T-helper 9 cell (primary cell): Measurements from ENCODE around the gene ENG.
"Not testable (repeated sequence)": the region's sequence is repeated elsewhere in the genome, so short reads cannot be mapped to it uniquely, and the experiment has no call there.

Experiments used
- DNase-seq: peaks from one replicate; pipeline ENCODE4 v3.0.0-alpha.2; 2020
- total RNA-seq, 2 donors: gene quantifications; one replicate each; lab custom pipeline; 2026; lab: John Stamatoyannopoulos, UW

ENG gene
- total RNA-seq: 2.9 to 6.3 reads per million in 2 donors

DNA sequence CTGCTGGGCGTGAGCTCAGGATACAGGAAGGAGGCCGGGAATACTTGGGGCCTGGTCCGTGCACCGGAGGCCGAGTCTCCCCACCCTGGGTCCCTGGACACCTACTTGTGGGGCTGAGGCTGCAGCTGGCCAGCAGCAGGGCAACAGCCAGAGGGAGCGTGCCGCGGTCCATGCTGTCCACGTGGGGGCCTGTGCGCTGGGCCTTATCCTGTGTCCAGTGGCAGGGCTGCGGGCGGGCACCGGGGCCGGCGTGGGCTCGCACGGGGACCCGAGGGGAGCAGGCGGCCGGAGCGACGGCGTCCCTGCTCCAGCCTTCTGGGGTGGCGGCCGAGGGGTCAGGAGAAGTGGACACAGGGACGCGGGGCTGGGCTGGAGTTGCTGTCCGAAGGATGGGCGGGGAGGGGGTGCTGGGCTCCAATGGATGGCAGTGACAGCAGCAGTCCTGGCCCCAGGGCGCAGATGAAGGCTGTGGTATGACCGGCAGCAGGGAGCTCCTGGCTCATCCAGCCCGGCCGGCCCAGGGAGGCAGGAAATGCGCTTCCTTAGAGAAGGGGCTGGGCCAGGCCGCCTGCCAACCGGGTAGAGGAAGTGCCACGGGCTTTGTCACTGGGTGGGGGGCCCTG, at the start of gene ENG:
ENG (minus strand) TSS at position 475 of the 623 bp plus-strand sequence; CDS start at position 172, 303 bp downstream.
- DNase-seq: no peak

DNA sequence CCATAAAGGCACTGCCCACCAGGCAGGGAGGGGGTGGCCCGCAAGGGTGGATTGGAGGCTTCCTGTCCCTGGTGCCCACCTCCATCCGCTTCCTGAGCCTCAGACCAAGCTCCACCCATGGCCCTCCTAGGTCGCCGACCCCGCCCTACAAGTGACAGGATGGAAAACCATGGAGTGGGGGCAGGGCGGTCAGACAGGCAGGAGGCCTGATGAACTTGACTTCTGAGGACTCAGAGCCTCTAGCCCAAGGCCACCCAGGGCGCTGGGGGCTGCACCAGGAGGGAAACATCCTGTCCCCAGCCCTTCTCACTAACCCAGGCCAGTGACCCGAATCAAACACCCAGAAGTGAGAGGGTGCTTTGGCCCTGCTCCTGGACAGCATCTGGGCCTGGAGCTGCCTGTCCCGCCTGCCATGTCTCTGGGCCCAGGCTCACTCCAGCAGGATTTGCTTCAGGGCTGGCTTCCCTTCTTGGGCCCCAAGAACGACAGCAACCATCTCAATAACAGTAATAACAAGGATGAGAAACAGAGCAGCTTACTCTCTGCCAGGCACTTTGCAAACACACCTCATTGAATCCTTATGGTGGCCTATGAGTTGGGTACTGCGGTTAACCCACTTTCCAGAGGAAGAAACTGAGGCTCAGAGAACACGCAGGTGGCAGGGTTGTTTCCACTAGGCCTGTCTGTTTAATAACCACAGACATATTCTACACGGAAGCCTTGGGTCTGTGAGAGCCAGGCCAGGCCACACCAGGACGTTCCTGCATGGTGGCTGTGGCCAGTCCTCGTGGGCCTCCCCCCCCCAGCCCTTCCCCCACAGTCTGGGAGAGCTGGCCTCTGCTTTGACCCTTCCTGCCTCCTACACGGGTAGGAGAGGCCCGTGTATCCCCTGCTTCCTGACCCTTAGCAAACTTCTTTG, 49.4 kb upstream of the ENG start:
- peak; percentile 56 for DNase-seq

DNA sequence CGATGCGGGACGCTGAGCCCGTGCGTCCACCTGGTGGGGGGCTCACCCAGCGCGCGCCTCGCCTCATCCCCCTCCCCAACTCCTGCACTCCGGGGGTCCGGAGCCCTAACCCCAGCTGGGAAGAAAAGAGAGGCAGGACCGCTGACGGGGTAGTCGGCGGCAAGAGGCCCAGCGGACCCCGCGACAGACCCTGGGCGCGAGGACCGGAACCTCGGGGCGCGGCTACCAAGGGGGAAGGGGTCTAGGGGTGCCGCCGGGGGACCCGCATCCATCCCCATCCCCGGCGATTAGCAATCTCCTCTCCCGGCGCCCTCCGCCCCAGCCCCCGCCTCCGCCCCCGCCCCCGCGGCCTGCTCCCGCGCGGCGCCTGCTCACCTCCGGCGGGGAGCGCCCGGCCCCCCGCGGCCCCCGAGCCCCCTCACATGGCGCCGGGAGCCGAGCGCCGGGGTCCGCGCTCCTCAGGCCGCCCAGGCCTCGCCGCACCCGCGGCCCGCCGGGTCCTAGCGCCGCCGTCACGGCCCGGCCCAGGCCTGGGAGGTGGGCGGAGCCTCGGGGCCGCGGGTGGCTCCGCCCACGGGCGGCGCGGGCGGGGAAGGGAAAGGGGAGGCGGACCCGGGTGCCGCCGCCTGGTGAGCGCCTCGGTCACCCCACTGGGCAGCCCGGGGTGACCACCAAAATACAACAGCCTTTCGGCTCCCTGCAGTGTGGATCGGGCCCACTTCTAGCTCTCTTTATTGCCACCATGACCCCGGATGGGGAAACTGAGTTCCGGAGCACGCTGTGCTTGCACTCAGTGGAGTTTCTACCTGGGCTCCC, 44.9 kb upstream of the ENG start, which contains the start of gene ST6GALNAC6:
ST6GALNAC6 (minus strand) TSS at position 476 of the 816 bp plus-strand sequence. CDS start 1,622 bp downstream, outside the sequence.
- DNase-seq: peak; percentile 64

DNA sequence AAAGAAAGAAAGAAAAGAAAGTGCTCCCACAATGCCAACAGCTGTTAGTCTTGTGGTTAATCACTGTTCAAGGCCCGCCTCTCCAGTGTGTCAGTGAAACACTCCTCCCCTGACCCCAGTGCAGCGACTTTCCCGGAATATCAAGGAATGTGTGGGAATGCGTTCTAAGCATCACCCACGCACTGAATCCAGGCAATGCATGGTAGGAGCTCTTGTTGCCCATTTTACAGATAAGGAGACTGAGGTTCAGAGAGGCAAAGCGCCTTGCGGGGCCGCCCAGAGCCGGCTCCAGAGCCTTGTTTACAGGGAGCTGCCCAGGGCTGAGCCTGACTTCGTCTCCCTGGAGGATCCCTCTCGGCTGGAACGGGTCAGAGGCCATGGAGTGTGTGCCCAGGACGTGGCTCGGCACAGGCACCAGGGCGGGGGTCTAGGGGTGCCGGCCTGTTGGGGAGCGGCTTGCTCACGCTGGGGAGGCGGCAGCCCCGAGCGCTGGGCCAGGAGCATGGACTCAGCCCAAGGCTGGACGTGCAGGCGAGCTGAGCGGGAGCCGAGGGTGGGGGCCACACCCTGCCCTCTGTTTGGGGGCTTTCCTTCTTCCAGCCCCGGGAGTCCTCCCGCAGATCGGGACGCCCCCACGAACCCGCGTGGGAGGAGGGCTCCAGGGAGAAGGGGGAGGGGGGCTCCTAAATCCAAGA, 44.1 kb upstream of the ENG start:
- no peak for DNase-seq

DNA sequence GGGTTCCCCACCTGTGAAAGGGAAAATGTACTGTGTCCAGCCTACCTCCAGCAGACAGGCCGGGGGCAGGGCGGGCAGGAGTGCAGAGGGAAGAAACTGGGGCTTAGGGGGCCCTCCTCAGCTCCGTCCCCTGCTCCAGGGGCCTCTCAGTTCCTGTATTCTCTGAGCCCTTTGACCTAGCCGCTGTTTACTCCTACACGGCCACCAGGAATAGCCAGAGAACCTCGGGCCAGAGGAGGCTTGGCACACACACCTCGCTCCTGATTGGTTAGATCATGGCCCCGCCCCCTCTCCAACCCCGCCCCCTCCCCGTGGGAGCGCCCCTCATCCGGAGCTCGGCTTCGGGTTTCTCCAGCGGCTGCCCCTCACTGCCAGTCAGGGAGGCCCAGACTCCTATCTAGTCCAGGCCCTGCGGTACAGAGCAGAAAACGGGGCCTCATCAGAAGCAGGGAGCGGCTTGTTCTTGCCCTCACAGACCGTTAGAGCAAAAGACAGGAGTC, 42.8 kb upstream of the ENG start:
- DNase-seq: no peak

DNA sequence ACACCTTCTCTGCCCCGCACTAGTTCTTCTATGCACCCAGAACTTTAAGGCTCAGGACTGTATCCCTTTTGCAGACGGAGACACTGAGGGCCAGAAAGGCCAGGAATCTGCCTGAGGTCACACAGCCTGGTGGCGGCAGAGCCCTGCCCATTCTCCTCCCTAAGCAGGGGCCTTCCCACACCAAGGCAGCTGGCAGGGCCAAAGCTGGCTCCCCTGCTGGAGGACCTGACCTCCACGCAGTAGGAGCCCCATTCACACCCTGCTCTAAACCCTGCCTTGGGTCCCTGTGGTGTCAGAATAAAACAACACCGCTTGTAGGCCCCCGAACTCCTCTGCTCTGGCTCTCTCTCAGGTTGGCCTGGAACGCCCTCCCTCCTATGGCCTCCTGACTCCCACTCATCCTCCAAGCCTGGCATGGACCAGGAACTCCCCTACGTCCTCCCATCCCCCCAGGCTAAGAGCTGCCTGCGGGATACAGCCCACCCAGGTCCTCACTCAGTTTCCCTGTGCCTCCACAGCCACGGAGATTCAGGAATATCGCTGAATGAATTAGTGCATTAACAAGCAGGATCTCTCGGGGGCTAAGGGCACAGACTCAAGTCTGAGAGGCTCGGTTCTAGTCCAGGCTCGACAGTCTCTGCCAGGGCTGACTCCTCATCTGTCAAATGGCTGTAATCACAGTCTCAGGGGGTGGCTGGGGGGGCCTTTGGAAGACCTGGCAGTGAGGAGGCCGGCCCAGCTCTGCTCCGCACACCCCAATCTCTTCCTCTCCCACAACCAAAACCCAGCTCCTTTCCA, 42.1 kb upstream of the ENG start:
- DNase-seq: no peak

DNA sequence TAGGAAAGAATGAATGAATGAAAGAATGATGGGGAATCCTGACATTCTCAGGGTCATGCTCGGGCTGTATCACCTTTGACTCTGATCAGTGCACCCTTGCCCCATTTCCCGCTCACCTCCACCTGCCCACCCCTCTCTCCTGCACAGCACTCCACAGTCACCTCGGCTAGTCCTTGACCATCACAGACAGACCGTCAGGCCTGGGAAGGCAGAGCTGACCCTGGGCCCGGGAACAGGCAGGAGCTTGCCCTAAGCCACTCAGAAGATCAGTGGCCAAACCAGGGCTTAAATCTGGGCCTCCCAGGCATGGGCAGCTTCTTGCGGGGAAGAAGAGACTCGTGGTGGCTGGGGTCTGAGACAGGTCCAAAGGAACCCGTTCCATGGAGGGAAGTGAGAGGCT, 41.4 kb upstream of the ENG start:
- DNase-seq: no peak

DNA sequence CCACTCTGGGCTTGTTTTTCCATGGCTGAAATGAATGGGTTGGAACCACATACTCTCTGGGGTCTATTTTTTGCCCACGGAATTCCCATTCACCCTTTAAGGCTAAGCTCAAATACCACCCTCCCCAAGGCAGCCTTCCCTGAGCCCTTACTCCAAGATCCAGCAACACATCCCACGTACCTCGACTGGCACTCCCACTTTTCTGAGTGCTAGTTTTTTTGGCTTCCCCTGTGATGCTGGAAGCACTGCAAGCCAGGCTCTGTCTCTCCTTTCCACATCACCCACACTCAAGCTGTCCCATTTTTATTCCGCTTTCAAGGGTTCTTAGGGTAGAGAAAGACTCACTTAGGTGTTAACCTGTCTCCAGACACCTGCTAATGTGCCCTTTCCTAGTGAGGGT, 38.9 kb upstream of the ENG start:
- no peak for DNase-seq

DNA sequence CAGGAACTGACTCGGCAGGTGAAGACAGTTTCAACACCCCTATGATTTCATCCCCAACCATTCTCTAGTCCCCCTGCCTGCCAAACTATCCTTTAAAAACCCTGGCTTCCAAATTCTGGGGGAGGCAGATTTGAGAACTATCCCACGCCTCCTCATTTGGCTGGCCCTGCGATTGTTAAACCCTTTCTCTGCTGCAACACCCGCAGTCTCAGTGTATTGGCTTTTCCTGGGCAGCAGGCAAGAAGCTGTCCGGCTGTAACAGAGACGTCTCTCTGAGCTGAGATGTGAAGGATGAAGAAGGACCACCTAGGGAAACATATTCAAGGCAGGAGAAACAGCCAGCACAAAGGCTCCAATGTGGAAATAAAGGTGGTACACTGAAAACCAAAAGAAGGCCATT, 38.4 kb upstream of the ENG start:
- no peak for DNase-seq

DNA sequence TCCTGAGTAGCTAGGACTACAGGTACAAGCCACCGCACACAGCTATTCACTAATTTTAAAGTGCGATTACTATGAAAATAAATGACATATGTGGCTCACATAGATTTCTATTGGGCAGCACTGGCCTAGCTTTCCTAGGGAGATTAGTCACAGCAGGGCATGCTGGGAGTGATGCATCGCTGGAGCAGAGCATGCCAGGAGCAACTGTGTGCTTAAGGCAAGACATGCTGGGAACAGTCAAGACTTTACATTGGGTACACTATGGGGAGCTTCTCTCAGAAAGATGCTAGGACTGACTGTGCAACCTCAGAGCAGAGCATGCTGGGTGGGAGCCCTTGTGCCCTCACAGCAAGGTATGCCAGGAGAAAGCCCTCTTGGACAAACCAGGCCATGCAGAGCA, 35.6 kb upstream of the ENG start:
- DNase-seq: no peak

DNA sequence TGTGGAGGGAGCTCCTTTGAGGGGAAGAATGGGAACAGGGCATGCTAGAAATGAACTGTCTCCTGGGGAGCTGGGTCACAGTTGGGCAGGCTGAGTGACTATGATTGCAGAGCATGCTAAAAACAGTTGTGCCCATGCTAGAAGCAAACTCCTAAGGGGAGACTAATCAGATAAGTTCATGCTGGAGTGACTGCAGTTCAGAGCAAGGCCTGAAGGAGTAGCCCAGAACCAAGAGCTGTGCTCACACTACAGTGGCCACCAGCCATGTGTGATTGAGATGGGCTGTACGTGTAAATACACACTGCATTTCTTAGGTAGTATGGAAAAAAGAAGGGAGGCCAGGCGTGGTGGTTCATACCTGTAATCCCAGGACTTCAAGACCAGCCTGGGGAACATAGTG, 33.3 kb upstream of the ENG start:
- no peak for DNase-seq

DNA sequence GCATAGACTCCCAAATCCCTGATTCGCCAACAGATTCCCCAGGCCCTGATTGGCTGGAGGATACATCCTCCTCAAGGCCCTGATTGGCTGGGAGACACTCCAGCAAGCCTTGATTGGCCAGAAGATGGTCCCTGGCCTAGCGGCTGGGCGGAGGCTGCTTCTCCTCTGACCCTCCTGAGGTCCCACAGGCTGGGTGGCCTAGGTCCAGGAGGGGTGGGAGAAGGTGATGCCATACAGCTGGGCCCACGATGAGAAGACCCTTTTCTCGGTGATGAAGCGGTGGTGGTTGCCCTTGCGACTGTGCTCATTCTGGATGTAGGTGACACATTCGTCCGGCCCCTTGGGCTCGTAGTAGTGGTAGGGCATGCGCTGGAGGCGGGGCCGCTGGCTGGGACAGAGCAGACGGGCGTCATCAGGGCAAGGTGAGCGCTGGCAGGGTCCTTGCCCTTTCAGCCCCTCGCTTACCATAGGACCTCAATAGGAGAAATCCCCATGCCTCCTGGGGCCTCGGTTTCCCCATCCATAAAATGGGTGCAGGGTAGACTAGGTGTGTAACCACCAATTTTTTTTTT, 32.0 kb upstream of the ENG start:
- DNase-seq: no peak

DNA sequence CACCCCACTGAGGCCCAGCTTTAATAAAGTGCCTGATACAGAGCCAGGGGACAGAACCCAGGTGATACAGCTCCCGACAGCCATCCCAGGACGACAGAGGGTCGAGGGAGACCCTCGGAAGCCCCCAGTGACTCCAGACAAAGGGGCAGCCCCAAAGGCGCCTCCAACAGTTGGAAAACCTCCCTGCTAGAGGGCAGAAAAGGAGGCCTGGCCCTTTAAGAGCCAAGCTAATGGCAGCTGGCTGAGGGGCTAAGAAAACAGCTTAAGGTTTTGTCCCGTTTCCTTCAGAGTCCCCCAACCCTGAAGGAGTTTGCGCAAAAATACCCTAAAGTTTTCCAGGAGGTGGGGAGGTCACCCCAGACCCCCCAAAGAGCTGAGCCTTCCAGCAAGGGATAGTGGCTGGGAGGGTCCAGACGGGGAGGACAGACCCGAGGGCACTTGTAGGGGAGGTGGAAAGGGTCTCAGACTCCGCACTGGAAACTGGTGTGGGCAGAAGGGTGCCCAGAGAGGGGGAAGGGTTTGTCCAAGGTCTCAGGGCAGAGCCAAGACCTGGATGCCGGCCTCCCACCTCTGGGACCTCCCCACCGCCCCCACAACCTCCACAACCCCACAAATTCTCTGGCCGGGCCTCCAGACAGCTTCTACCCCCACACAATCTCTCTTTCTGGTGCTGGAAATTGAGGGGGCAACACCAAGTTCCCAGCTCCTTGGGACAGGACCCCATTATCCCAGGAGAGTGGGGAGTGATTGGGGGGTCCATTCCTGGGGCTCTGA, 31.2 kb upstream of the ENG start:
- DNase-seq: no peak

DNA sequence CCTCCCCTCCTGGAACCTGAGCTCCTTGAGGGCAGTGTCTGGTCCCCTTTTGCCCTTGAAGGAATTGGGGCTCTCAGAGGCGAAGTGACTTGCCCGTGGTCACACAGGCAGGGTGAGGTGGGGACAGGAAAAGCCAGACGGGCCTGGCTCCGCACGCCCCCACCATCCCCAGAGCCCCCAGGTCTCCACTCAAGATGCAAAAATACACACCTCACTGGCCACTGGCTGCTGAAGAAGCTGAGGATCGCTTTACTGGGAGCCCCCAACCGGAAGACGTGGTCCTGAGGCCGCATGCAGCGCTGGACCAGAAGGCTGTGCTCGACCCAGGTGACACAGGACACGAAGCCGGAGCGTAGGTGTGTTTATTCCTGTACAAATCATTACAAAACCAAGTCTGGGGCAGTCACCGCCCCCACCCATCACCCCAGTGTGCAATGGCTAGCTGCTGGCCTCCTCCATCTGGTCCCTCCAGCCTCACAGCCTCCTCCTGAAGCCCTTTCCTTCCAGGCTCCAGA, 30.6 kb upstream of the ENG start:
- no peak for DNase-seq

DNA sequence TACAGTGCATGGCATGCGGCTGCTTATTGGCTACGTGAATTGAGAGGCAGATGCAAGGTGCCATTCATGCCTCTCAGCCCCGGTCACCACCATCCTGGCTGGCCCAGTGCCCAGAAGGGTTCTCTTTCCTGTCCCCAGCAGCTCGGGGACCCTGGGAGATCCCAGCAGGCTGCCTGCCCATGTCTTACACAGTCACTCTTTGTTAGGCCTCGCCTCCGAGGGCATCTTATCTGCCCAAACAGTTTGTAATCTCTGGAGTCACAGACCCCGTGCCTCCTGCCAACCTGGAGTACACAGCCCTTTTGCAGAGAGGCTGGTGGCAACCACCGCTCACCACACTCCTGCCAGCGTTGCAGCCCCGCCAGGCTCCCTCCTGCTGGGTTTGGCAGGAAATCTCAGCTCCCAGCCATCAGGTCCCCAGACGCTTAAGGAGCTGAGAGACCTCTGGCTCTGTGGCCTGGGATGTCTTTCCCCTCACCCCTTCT, 30.0 kb upstream of the ENG start:
- DNase-seq: no peak

DNA sequence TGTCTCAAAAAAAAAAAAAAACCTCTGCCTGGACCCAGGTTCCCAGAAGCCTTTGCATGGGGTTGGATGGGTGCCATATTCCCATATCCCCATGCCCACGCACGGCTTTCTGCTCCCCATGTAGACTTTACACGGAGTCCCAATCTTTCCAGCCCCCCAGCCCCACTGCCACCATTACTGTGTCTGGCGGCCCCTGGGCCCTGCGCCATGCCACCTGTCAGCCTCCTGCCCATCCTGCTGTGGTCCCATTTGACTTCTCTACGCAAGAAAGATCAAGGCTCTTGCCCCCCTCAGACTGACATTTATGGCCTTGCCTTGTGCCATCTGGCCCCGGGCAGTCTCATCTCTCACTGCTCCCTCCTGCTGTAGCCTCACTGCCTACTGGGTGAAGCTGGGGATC, 29.5 kb upstream of the ENG start:
- DNase-seq: no peak

DNA sequence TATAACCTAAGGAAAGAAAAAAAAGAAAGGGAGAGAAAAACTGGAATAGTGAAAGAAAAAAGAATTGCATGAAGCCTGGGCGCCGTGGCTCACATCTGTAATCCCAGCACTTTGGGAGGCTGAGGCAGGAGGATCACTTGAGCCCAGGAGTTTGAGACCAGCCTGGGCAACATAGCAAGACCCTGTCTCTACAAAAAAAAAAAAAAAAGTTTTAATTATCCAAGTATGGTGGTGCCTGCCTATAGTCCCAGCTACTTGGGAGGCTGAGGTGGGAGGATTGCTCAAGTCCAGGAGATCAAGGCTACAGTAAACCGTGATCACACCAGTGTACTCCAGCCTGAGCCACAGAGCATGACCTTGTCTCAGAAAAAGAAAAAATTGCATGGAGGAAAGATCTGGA, 27.3 kb upstream of the ENG start:
- not testable (repeated sequence) for DNase-seq

DNA sequence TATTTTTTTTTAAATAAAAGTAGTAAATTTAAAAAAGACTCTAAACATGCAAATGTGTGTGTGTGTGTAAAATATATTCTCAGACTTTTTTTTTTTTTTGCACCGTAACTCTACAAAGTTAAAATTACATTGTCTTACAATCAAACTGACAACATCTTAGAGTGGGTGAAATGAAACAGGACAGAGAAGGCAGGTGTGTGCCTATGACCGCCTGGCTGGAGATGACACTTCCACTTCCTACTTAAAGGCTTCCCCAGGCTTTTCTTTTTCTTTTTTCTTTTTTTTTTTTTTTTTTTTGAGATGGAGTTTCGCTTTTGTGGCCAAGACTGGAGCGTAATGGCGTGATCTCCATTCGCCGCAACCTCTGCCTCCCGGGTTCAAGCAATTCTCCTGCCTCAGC, 25.7 kb upstream of the ENG start:
- DNase-seq: no peak

DNA sequence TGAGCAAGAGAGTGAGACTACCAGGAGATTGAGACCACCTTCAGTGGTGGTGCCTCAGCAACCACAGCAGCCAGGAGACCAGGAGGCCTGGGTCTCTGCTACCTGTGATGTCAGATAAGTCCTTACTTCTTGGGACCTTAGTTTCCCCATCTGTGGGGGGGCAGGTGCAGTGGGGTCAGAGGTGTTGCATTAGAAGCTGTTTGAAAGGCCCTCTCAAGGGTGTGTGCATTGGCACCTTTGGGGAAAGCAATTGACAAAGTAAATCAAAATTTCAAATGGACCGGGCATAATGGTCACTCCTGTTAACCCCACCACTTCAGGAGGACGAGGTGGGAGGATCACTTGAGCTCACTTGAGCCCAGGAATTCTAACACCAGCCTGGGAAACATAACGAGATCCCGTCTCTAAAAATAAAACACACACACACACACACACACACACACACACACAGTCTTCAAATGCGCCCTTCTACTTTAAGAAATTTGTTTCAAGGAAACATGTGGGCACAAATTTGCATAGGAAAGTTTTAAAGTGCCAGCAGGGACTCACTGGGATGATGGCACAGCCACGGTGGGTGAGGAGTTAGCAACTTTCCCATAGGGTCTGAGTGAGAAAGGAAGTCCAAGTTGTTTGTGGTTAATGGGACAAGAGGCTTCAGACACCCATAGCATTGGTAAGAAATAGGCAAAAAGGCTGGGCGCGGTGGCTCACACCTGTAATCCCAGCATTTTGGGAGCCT, 24.4 kb upstream of the ENG start:
- no peak for DNase-seq
